ENCODE measurements around the gene DACT2.

Gene DACT2

DNA sequence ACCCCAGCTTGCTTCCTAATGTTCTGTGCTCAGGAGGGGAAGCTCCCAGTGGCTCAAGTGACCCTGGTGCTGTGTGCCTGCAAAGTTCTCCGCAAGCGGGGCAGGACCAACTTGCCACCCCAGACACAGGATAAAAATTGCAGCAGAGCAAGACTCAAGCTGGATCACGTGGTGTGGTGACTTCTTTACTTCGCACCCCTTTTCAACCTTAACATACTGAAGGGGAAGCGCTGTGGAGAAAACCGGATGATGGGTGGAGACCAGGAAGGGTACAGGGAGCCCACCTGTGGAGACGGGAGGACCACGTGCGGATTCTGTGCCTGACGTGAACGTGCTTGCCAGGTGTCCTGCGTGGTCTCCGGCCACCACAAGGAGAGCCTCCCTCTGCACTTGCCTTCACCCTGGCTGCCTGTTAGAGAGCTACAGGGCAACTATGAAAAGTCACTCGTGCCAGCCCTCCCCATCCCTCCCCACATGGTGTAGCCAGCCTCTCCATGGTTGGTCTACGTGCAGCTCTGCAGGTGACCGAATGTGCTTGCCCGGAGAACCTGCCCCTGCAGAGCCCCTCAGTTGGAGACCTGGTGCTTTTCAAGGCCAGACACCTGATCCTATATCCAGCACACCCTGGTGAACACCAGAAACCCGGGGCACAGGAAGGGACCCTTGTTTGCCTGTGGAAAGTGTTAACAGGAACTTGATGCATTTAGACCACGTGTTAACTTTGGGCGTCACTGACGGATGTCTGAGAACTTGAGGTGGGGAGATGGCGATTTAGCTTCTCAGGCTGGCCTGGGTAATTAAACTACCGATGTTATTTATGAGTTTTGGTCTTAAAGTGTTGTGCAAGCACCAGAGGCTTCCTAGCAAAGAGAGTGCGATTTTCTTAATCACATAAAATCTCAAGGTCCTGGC, 23.9 kb upstream of the DACT2 start:
- H3K27ac ChIP-seq: no peak overlapping the region
- TF ChIP-seq, protein P1, sequence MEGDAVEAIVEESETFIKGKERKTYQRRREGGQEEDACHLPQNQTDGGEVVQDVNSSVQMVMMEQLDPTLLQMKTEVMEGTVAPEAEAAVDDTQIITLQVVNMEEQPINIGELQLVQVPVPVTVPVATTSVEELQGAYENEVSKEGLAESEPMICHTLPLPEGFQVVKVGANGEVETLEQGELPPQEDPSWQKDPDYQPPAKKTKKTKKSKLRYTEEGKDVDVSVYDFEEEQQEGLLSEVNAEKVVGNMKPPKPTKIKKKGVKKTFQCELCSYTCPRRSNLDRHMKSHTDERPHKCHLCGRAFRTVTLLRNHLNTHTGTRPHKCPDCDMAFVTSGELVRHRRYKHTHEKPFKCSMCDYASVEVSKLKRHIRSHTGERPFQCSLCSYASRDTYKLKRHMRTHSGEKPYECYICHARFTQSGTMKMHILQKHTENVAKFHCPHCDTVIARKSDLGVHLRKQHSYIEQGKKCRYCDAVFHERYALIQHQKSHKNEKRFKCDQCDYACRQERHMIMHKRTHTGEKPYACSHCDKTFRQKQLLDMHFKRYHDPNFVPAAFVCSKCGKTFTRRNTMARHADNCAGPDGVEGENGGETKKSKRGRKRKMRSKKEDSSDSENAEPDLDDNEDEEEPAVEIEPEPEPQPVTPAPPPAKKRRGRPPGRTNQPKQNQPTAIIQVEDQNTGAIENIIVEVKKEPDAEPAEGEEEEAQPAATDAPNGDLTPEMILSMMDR (IDR thresholded peaks at IDR 0.05): no peak
- TF ChIP-seq ZFX (IDR thresholded peaks at IDR 0.05; ENCODE audit: borderline replicate concordance): no peak

DNA sequence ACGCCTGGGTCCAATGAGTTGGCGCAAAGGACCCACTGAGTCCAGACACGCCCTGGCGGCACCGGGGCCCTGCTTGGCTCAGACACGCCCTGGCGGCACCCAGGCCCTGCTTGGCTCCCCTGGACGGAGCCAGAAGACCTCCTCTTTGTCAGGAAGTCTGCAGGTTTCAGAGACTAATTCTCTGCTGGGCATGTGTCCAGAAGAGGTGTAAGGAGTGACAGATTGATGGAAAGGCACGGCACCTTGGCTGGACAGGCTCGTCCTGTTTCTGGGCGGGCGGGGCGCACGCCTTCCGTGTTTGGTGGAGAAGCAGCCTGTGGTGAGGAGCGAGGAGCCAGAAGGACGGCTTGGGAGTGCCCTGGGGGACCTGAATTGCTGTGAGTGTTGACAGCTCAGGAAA, 23.1 kb upstream of the DACT2 start:
- no peak overlapping the region for H3K27ac ChIP-seq
- TF ChIP-seq ZFX (IDR thresholded peaks at IDR 0.05; ENCODE audit: borderline replicate concordance): no peak
- TF ChIP-seq, protein P1 (IDR thresholded peaks at IDR 0.05): no peak

DNA sequence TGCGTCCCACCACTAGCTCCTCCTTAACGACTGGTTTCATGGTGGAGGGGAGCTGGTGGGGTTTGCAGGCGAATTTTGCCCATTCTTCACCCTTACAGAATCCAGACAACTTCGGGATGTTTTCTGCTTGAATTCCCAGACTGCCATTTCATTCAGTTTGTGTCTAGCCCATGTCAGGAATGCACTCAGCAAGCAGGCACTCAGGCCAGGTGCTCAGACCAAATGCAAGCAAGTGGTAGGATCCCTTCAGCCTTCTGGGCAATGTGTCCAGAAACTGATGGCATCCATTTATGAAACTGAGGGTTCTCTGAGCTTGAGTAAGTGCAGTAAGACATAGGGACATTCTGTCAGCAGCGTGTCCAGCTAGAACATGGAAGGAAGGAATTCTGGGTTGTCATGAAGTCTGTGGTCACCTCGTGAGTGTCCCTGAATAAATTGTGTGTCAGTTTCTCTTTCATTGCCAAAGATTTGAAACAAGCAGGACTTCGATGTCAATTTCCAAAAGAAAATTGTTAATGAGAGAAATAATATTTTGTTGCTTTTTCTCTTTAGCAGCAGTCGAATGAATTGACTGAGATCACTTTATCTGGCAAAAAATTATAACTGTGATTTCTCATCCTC, 21.8 kb upstream of the DACT2 start:
- TF ChIP-seq ZFX (IDR thresholded peaks at IDR 0.05; ENCODE audit: borderline replicate concordance): no peak
- TF ChIP-seq, protein P1 (IDR thresholded peaks at IDR 0.05): no peak
- H3K27ac ChIP-seq: no peak overlapping the region

DNA sequence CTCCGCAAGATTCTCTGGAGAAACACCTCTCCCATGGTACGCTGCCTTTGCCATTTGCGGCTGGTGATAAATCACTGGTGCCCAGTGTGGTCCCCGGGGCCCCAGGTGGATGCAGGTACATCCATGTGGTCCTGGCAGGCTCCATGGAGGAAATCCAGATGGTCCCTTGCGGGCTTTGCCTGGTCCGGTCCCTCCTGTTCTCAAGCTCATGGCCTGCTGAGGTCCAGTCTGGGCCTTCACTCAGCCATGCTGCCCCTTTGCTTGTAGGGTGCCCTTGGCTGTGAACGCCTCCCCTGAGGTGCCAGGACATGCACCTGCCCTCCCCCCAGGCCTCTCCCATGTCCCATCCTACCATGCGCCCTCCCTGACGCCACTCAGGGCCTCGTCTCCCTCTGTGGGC, 21.2 kb upstream of the DACT2 start:
- TF ChIP-seq ZFX (IDR thresholded peaks at IDR 0.05; ENCODE audit: borderline replicate concordance): no peak
- TF ChIP-seq, protein P1 (IDR thresholded peaks at IDR 0.05): no peak
- no peak overlapping the region for H3K27ac ChIP-seq

DNA sequence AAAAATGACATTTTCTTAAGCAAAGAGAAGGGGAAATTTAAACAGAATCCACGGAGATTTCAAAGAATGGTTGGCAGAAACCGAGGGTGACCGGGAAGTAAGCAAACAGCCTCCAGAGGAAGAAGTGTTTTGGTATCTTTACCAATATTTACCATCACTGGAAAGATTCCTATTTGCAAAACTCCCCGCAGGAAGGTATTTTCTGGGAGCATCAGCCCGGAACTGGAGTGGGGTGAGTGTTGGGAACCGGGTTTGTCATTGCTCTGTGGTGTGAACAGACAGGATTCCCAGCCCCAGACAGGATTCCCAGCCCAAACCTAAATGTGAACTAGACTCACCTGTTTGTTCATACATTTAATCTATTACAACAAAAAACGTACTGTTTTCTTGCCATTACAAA, 19.2 kb upstream of the DACT2 start:
- H3K27ac ChIP-seq: no peak overlapping the region
- TF ChIP-seq, protein P1 (IDR thresholded peaks at IDR 0.05): no peak
- no peak for TF ChIP-seq ZFX (IDR thresholded peaks at IDR 0.05; ENCODE audit: borderline replicate concordance)

DNA sequence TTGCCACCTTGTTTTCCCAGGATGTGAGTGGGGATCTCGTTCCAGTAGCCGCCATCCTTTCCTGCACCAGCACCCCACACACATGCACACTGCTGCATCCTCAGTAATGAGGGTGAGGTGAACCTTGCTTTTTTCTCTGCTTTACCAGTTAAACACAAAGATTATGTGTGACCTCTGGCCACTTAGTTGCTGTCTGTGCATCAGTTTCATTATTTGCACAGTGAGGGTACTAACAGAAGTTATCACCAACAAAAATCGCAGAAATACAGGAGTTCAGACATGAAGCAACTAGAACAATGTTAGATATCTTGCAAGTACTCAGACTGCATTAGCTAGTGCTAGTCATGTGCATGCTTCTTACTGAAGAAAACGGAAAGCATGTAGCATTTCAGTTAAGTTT, 17.4 kb upstream of the DACT2 start:
- H3K27ac ChIP-seq: no peak overlapping the region
- TF ChIP-seq ZFX (IDR thresholded peaks at IDR 0.05; ENCODE audit: borderline replicate concordance): no peak
- TF ChIP-seq, protein P1 (IDR thresholded peaks at IDR 0.05): no peak

DNA sequence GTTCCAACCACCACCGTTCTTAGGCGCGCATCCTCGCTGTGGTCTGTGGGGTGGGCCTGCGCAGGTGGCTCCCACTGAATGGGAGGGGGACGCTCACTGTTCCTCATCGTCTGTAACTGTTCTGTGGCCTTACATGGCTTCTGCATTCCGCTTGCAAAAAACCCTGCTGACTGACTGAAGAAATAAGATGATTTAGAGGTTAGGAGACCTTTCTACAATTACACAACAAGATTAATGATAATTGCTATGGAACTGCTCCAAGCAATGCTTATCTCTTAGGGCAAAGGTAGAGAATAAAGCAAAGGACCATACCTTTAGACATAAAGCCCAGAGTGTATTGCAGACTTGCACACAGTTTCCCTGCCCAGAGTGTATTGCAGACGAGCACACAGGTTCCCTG, 14.4 kb upstream of the DACT2 start:
- TF ChIP-seq, protein P1 (IDR thresholded peaks at IDR 0.05): no peak
- no peak for TF ChIP-seq ZFX (IDR thresholded peaks at IDR 0.05; ENCODE audit: borderline replicate concordance)
- no peak overlapping the region for H3K27ac ChIP-seq
